ENCODE measurements around the gene ZDHHC3. TPM values are rescaled to one million over a fixed set of nuclear protein-coding genes. Genes with fewer than 3 reads are reported as not detected.
"Not testable (repeated sequence)": the region's sequence is repeated elsewhere in the genome, so short reads cannot be mapped to it uniquely, and the experiment has no call there.

The ZDHHC3 gene
- total and polyA plus RNA-seq, 9 donors: 28.6 to 81.2 (median 46.2) TPM

GRCh38 chr3:44950275-44950734 lies 25.7 kb downstream of the ZDHHC3 start:
- DNase-seq: no peak
- Histone ChIP-seq H3K27me3 (no peaks in the 10 kb centered on the region), H3K4me1 (ENCODE audit: insufficient read depth) (no peaks in the 10 kb centered on the region), H3K4me3 (no peak overlapping the region), H3K36me3 (no peaks in the 10 kb centered on the region), H3K9me3 (no peaks in the 10 kb centered on the region), H3K27ac (no peak overlapping the region)
- no peak for TF ChIP-seq POLR2A (IDR thresholded peaks at IDR 0.05)
- no peak for TF ChIP-seq CTCF (IDR thresholded peaks at IDR 0.05)
- no peak for TF ChIP-seq EP300 (IDR thresholded peaks at IDR 0.05)
- intact Hi-C loops (cut with DNase I): no loop called here
- WGBS, 3 donors: 79 to 86% (median 80%) methylated on average over 2 of the region's 2 CpGs

GRCh38 chr3:44949770-44950169 lies 26.2 kb downstream of the ZDHHC3 start:
- intact Hi-C loops (cut with DNase I); H3K4me1 ChIP-seq (ENCODE audit: insufficient read depth): not testable (repeated sequence)
- 95 to 99% (median 97%) methylated on average over 4 of the region's 4 CpGs for WGBS, 3 donors

GRCh38 chr3:44948239-44948638 lies 27.7 kb downstream of the ZDHHC3 start:
- TF ChIP-seq CTCF (IDR thresholded peaks at IDR 0.05): no peak
- TF ChIP-seq EP300 (IDR thresholded peaks at IDR 0.05): no peak
- TF ChIP-seq POLR2A (IDR thresholded peaks at IDR 0.05): no peak
- intact Hi-C loops (cut with DNase I): no loop called here
- no peak overlapping the region for H3K27ac ChIP-seq
- no peak overlapping the region for H3K4me3 ChIP-seq
- no peaks in the 10 kb centered on the region for H3K27me3 ChIP-seq
- no peaks in the 10 kb centered on the region for H3K9me3 ChIP-seq
- 92 to 98% (median 95%) methylated on average over 3 of the region's 3 CpGs for WGBS, 3 donors
- no peaks in the 10 kb centered on the region for H3K4me1 ChIP-seq (ENCODE audit: insufficient read depth)
- DNase-seq: no peak
- H3K36me3 ChIP-seq: no peaks in the 10 kb centered on the region

More at GRCh38 chr3:44949770-44950169, 26.2 kb downstream of the ZDHHC3 start:
- not testable (repeated sequence) for H3K27me3 ChIP-seq, H3K36me3 ChIP-seq, H3K4me3 ChIP-seq, H3K27ac ChIP-seq, H3K9me3 ChIP-seq, DNase-seq

GRCh38 chr3:44942202-44942921 lies 33.6 kb downstream of the ZDHHC3 start:
- Histone ChIP-seq H3K4me3 (no peak overlapping the region), H3K36me3 (no peaks in the 10 kb centered on the region), H3K4me1 (ENCODE audit: insufficient read depth) (no peaks in the 10 kb centered on the region), H3K27ac (no peak overlapping the region), H3K27me3 (no peaks in the 10 kb centered on the region), H3K9me3 (no peaks in the 10 kb centered on the region)
- DNase-seq: no peak
- intact Hi-C loops (cut with DNase I): no loop called here
- WGBS, 3 donors: 83 to 91% (median 87%) methylated on average over 9 of the region's 9 CpGs
- TF ChIP-seq EP300 (IDR thresholded peaks at IDR 0.05) (no peak), CTCF (IDR thresholded peaks at IDR 0.05) (no peak), POLR2A (IDR thresholded peaks at IDR 0.05) (no peak)

GRCh38 chr3:44939581-44940036 lies 36.4 kb downstream of the ZDHHC3 start:
- H3K36me3 ChIP-seq: no peaks in the 10 kb centered on the region
- H3K27me3 ChIP-seq: no peaks in the 10 kb centered on the region
- TF ChIP-seq EP300 (IDR thresholded peaks at IDR 0.05): no peak
- no peak for TF ChIP-seq CTCF (IDR thresholded peaks at IDR 0.05)
- TF ChIP-seq POLR2A (IDR thresholded peaks at IDR 0.05): no peak
- H3K9me3 ChIP-seq: no peaks in the 10 kb centered on the region
- H3K4me1 ChIP-seq (ENCODE audit: insufficient read depth): no peaks in the 10 kb centered on the region
- intact Hi-C loops (cut with DNase I): no loop called here
- 65 to 86% (median 77%) methylated on average over 6 of the region's 6 CpGs for WGBS, 3 donors
- no peak for DNase-seq
- no peak overlapping the region for H3K27ac ChIP-seq
- H3K4me3 ChIP-seq: no peak overlapping the region
